ENCODE data around the gene TMEM214.

- no peak for TF ChIP-seq CTCF (IDR thresholded peaks at IDR 0.05; ENCODE audit: low read length)
- TF ChIP-seq EZH2 (IDR thresholded peaks at IDR 0.05; ENCODE audit: borderline replicate concordance, low read length): no peak
Measured at GRCh38 chr2:27054721-27055120, 22.0 kb downstream of the TMEM214 start.

All from OCI-LY1 (cell line).